ENCODE results near the gene DIPK2B.

The DIPK2B gene

GRCh38 chrX:45191820-45192409, 8.8 kb downstream of the DIPK2B start:
- no peak overlapping the region for H3K4me3 ChIP-seq (replicated peaks; ENCODE audit: low read depth, low read length)
- no peak for TF ChIP-seq CTCF (IDR thresholded peaks at IDR 0.05; ENCODE audit: low read length, missing control alignments)
- DNase-seq (ENCODE audit: low read depth): no peak

GRCh38 chrX:45191383-45191782, 9.3 kb downstream of the DIPK2B start:
- no peak for DNase-seq (ENCODE audit: low read depth)
- TF ChIP-seq CTCF (IDR thresholded peaks at IDR 0.05; ENCODE audit: low read length, missing control alignments): no peak

GRCh38 chrX:45187731-45188130, 12.9 kb downstream of the DIPK2B start:
- TF ChIP-seq CTCF (IDR thresholded peaks at IDR 0.05; ENCODE audit: low read length, missing control alignments): no peak
- no peak for DNase-seq (ENCODE audit: low read depth)
- H3K4me3 ChIP-seq (replicated peaks; ENCODE audit: low read depth, low read length): peak overlapping the region; percentile 59

More at GRCh38 chrX:45191383-45191782, 9.3 kb downstream of the DIPK2B start:
- no peak overlapping the region for H3K4me3 ChIP-seq (replicated peaks; ENCODE audit: low read depth, low read length)

- peak overlapping the region; percentile 59 for H3K4me3 ChIP-seq (replicated peaks; ENCODE audit: low read depth, low read length)
- no peak for DNase-seq (ENCODE audit: low read depth)
- TF ChIP-seq CTCF (IDR thresholded peaks at IDR 0.05; ENCODE audit: low read length, missing control alignments): no peak
Measured at GRCh38 chrX:45186643-45187026, 14.0 kb downstream of the DIPK2B start.

GRCh38 chrX:45184211-45184610, 16.5 kb downstream of the DIPK2B start:
- H3K4me3 ChIP-seq (replicated peaks; ENCODE audit: low read depth, low read length): no peak overlapping the region
- DNase-seq (ENCODE audit: low read depth): no peak

GRCh38 chrX:45172890-45173289, 27.8 kb downstream of the DIPK2B start:
- no peak for TF ChIP-seq CTCF (IDR thresholded peaks at IDR 0.05; ENCODE audit: low read length, missing control alignments)
- H3K4me3 ChIP-seq (replicated peaks; ENCODE audit: low read depth, low read length): no peak overlapping the region
- DNase-seq (ENCODE audit: low read depth): peak; percentile 18

More at GRCh38 chrX:45184211-45184610, 16.5 kb downstream of the DIPK2B start:
- TF ChIP-seq CTCF (IDR thresholded peaks at IDR 0.05; ENCODE audit: low read length, missing control alignments): no peak

- no peak for DNase-seq (ENCODE audit: low read depth)
- H3K4me3 ChIP-seq (replicated peaks; ENCODE audit: low read depth, low read length): no peak overlapping the region
- TF ChIP-seq CTCF (IDR thresholded peaks at IDR 0.05; ENCODE audit: low read length, missing control alignments): no peak
Measured at GRCh38 chrX:45166781-45167180, 33.9 kb downstream of the DIPK2B start.

Measured in fibroblast of pulmonary artery (primary cell).